ENCODE results near the gene SPPL2B.
"Not testable (repeated sequence)": the region's sequence is repeated elsewhere in the genome, so short reads cannot be mapped to it uniquely, and the experiment has no call there.

SPPL2B gene

GRCh38 chr19:2345794-2346663 lies 17.5 kb downstream of the SPPL2B start:
- Histone ChIP-seq H3K4me3 (ENCODE audit: low read depth, low read length) (no peak overlapping the region), H3K27me3 (ENCODE audit: control insufficient read depth, insufficient read depth, low read length) (no peaks in the 10 kb centered on the region), H3K9ac (no peak overlapping the region), H3K9me3 (ENCODE audit: control insufficient read depth, low read length) (no peaks in the 10 kb centered on the region), H3K79me2 (no peaks in the 10 kb centered on the region), H3K4me1 (no peaks in the 10 kb centered on the region), H3K36me3 (ENCODE audit: control insufficient read depth, insufficient read depth, low read length) (no peaks in the 10 kb centered on the region), H2AFZ (no peak overlapping the region), H3K4me2 (ENCODE audit: low read length) (no peak overlapping the region), H3K27ac (no peak overlapping the region)
- no peak for TF ChIP-seq CTCF (IDR thresholded peaks at IDR 0.05)

GRCh38 chr19:2349818-2350217 lies 21.3 kb downstream of the SPPL2B start:
- H3K27ac ChIP-seq; H3K4me1 ChIP-seq; H3K36me3 ChIP-seq (ENCODE audit: control insufficient read depth, insufficient read depth, low read length); H3K4me3 ChIP-seq (ENCODE audit: low read depth, low read length); H3K27me3 ChIP-seq (ENCODE audit: control insufficient read depth, insufficient read depth, low read length); H3K4me2 ChIP-seq (ENCODE audit: low read length); H3K9ac ChIP-seq; H2AFZ ChIP-seq; H3K9me3 ChIP-seq (ENCODE audit: control insufficient read depth, low read length); H3K79me2 ChIP-seq: not testable (repeated sequence)

DNA sequence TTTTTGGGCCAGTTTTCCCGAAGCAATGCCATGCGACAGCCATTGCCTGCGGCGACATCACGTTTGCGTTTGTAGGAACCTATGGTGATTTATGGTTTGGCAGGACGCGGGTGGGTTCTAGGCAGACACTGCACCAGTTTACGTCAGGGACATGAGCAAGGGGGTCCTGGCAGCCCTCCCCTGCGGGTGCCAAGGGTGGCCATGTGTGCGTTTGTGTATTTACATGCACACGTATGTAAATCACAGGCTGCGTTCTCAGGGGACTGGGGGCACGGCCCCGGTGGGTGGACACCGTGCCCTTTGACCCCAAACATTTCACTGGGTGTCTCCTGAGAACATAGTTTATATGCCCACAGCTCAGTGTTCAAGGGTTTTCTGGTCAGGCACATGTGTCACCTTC lies 22.2 kb downstream of the SPPL2B start:
- TF ChIP-seq CTCF (IDR thresholded peaks at IDR 0.05), result no peak

DNA sequence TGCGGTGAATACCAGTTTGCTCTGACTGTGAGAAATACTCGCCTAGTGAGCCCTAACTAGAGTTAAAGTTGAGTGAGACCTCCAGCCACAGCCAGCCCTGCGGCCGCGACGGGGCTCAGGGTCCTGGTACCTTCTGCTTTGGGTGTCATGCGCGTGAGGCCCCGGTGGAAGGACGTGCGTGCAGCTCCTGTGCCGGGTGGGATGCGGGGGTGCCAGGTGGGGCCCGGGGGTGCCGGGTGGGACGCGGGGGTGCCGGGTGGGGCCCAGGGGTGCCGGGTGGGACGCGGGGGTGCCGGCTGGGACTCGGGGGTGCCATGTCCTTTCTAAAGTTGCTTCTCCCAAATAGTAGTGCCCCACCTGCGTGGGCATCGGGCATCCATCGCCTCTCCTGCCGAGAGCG lies 23.1 kb downstream of the SPPL2B start:
- H3K4me3 ChIP-seq (ENCODE audit: low read depth, low read length), result no peak overlapping the region
- H3K9ac ChIP-seq, result no peak overlapping the region
- H3K36me3 ChIP-seq (ENCODE audit: control insufficient read depth, insufficient read depth, low read length), result no peaks in the 10 kb centered on the region
- no peak overlapping the region for H2AFZ ChIP-seq
- no peaks in the 10 kb centered on the region for H3K4me1 ChIP-seq
- H3K79me2 ChIP-seq, result no peaks in the 10 kb centered on the region
- H3K27me3 ChIP-seq (ENCODE audit: control insufficient read depth, insufficient read depth, low read length), result no peaks in the 10 kb centered on the region
- no peak overlapping the region for H3K27ac ChIP-seq
- H3K9me3 ChIP-seq (ENCODE audit: control insufficient read depth, low read length), result no peaks in the 10 kb centered on the region
- H3K4me2 ChIP-seq (ENCODE audit: low read length), result no peak overlapping the region
- no peak for TF ChIP-seq CTCF (IDR thresholded peaks at IDR 0.05)

More for the DNA sequence above, 22.2 kb downstream of the SPPL2B start:
- no peaks in the 10 kb centered on the region for H3K9me3 ChIP-seq (ENCODE audit: control insufficient read depth, low read length)
- H3K27me3 ChIP-seq (ENCODE audit: control insufficient read depth, insufficient read depth, low read length), result no peaks in the 10 kb centered on the region
- H3K9ac ChIP-seq, result no peak overlapping the region
- no peaks in the 10 kb centered on the region for H3K4me1 ChIP-seq
- H3K36me3 ChIP-seq (ENCODE audit: control insufficient read depth, insufficient read depth, low read length), result no peaks in the 10 kb centered on the region
- H3K4me2 ChIP-seq (ENCODE audit: low read length), result no peak overlapping the region
- H2AFZ ChIP-seq, result no peak overlapping the region
- H3K27ac ChIP-seq, result no peak overlapping the region
- no peak overlapping the region for H3K4me3 ChIP-seq (ENCODE audit: low read depth, low read length)
- H3K79me2 ChIP-seq, result no peaks in the 10 kb centered on the region

DNA sequence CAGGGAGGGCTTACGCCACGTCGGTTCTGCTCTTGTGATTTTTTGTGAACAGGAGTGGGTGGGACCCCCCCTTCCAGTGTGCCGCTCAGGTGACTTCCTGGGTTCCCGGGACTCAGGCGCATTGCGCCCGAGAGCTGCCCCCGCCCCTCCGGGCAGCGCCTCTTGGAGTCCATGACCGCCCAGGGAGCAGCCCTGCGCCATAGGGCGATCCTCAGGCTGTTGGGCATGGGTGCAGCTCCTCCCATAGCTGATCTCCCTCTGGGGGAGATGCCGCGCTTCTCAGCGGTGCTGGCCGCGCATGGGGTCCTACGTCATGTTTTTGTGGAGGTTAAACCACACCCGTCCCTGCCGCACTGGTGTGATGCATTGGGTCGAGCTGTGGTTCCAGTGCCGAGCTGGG lies 23.6 kb downstream of the SPPL2B start:
- no peaks in the 10 kb centered on the region for H3K27me3 ChIP-seq (ENCODE audit: control insufficient read depth, insufficient read depth, low read length)
- H2AFZ ChIP-seq, result no peak overlapping the region
- no peak for TF ChIP-seq CTCF (IDR thresholded peaks at IDR 0.05)
- H3K4me1 ChIP-seq, result no peaks in the 10 kb centered on the region
- no peaks in the 10 kb centered on the region for H3K79me2 ChIP-seq
- no peaks in the 10 kb centered on the region for H3K36me3 ChIP-seq (ENCODE audit: control insufficient read depth, insufficient read depth, low read length)
- H3K9ac ChIP-seq, result no peak overlapping the region
- H3K27ac ChIP-seq, result no peak overlapping the region
- no peak overlapping the region for H3K4me3 ChIP-seq (ENCODE audit: low read depth, low read length)
- H3K9me3 ChIP-seq (ENCODE audit: control insufficient read depth, low read length), result no peaks in the 10 kb centered on the region
- no peak overlapping the region for H3K4me2 ChIP-seq (ENCODE audit: low read length)
